GM12874 (cell line): ENCODE results near the gene ZNF716.

Source experiments
- TF ChIP-seq, protein P1 (sequence below): IDR thresholded peaks from 2 replicates; pipeline ENCODE4 v1.5.1; 2011; ENCODE audit warnings: low read depth, mild to moderate bottlenecking, control low read depth, low read length, moderate library complexity; ENCODE audit not compliant: insufficient read depth

Gene ZNF716

DNA sequence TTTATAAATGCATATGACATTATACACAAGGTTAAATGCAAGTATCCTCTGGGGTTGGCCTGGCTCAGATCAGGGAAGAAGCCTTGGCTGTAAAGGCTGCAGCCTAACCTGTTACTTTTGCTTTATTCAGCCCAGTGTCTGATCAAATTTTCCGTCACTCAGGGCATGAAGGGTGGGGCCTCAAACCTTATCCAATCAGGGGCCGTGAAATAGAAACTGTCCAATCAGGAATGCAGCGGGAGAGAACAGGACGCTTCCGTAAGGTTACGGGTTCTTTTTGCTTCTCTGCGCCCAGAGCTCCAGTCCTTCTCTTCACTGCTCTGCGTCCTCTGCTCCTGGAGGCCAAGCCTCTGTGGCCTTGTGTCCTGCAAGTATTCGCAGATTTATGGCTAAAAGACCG lies at the start of gene ZNF716:
Gene ZNF716 (plus strand): TSS at position 274 of the 400 bp plus-strand sequence. CDS start 112 bp downstream, at position 386.
- TF ChIP-seq, protein P1, sequence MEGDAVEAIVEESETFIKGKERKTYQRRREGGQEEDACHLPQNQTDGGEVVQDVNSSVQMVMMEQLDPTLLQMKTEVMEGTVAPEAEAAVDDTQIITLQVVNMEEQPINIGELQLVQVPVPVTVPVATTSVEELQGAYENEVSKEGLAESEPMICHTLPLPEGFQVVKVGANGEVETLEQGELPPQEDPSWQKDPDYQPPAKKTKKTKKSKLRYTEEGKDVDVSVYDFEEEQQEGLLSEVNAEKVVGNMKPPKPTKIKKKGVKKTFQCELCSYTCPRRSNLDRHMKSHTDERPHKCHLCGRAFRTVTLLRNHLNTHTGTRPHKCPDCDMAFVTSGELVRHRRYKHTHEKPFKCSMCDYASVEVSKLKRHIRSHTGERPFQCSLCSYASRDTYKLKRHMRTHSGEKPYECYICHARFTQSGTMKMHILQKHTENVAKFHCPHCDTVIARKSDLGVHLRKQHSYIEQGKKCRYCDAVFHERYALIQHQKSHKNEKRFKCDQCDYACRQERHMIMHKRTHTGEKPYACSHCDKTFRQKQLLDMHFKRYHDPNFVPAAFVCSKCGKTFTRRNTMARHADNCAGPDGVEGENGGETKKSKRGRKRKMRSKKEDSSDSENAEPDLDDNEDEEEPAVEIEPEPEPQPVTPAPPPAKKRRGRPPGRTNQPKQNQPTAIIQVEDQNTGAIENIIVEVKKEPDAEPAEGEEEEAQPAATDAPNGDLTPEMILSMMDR = no peak

DNA sequence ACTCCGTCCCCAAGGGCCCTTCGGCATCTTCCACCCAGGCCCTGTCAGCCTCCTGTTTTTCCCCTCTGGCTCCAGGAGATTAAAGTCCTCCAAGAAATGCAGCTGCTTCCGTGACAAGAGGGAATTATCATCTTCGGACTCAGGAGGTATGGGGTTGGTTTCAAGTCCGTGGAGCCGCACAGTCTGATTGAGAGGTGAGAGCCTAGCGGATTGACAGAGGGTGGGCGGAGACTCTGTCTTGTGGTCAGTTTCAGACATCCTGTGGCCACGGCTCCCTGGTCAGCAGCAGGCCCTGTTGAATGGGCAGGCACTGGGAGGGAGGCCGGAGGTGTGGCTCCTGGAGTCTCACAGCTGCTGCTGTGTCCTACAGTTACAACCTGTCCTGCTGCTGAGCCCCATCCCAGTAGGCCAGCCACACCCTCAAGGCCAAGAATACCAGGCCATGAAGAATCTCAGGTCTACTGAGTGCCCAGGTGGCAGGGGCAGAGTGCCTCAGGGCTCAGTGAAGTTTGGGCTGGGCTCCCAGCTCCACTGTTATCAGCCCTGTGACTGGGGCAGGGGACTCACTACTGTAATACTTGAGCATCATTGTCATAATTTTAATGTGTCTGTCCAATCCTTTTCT lies 49.3 kb upstream of the ZNF716 start:
- TF ChIP-seq, protein P1 = no peak

DNA sequence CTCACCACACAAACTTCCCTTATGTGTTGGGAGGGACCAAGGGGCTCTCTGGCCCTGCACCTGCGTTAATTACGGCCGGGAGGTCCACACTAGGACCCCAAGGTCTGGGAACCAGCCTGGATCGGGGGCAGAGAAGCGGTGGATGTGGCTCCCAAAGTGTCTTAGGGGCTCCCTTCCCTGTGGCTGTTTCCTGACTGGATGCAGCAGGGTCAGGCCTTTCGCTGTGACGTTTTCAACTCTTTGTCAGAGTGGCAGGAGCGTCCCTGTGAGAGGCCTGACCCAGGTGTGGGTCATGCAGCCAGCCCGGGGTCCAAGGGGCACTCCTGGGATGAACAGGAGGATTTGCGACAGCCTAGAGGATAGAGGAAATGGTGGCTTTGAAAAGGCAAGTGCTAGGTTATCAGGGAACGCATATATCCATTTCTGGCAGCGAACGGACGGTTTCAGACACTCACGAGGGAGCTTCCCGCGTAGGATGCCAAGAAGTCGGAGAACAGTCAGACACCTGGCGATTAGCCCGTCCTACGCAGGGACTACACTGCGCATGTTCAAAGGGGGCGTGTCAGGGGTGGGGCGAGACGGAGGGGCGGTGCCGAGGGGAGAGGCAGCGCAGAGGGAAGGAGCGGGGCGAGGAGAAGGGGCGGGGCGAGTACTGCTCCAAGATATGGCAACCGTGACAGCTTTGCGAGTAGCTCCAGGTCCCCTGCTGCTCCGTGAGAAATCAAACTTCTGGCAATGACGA lies 46.2 kb upstream of the ZNF716 start:
- TF ChIP-seq, protein P1 = no peak

DNA sequence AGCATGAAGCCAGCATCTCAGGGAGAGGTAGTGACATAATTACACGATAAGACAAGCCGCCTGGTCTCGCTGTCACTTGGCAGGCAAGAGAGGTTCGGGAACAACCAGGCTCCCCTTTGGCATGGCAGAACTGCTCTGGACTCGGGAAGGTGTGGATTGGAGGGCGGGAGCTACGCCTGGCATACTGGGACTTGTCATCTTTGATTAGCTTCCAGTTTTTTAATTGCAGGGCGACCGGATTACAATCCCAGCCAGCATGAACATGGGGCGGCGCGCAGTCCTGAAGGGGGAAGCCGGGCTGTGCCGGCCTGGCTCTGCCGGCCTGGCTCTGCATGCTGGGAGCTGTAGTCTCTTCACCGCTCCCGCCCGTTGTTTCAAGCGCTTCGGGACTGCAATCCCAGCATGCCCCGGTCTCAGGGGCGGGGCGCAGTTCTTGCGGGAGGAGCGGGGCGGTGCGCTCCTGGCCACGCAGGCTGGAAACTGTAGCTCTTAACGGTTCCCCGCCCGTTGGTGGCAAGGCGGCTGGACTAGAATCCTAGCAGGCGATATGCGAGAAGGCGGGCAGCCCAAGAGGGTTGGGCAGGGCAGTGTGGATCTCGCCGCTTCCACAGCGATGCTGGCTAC lies 45.5 kb upstream of the ZNF716 start:
- TF ChIP-seq, protein P1 = no peak

DNA sequence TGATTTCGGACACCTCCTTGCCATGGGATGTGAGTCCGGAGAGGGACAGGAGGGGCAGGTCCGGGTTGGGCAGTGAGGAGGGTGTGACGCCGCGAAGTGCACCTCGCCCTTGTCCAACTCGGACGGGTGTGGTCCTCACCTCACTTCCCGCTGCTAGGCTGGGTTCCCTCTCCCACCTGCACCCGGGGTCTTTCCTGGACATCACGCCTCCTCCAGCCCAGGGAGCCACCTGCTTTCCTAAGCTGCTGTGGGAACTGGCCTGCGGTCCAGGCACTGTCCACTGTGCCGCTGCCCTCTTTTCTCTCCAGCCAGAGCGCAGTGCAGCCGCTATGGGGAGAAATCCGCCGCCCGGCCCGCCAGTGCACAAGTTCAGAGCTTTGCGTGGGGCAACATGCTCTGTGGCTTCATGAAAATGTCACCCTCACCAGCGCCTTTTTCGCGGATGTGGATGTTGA lies 45.0 kb upstream of the ZNF716 start:
- TF ChIP-seq, protein P1 = no peak

DNA sequence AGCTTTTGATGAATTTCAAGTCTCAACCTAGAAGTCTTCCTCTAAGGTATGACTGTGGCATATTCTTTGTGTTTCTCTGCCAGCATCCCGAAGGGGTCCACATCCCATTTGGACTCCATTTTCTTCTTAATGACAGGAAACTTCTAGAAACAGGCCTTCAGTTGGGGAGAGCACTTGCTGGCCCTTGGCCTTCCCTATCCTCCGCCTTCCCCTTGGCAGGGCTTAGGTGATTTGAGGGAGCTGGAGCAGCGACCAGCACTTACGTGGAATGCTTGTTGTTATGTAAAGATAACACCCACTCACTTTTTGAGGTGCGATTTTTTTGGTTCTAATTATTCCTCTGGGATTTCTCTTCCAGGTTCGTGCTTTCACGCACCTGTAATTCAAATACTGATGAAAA lies 42.9 kb upstream of the ZNF716 start:
- TF ChIP-seq, protein P1 = no peak

DNA sequence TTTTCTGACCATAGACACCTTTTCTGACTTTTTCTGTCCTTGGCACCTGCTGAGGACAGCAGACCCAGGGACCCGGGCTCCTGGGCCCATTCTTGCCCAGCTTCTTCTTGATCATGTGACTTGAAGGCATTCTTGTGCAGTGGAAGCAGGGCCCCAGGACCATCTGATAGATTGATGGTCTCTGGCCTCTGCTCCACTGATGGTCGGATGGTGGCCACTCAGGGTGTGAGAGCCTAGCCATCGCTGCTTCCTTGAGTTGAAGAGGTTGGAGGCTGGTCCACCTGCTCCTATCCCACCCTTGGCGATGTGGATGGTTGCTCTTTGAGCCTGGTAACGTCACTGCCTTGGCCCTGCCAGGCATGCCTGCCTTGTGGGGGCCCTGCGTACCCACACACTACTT lies 37.8 kb upstream of the ZNF716 start:
- TF ChIP-seq, protein P1 = no peak
